ENCODE results near the gene SMIM7.

GRCh38 chr19:16614941-16615340 lies 45.0 kb downstream of the SMIM7 start:
- TF ChIP-seq CTCF (IDR thresholded peaks at IDR 0.05 in 4 of 5, conservative IDR thresholded peaks at IDR 0.05 in 1 of 5) (no peak), POLR2A (IDR thresholded peaks at IDR 0.05) (no peak)
